Stomach (tissue), 9 donors: ENCODE measurements around the gene PLAGL2. TPM values are rescaled to one million over a fixed set of nuclear protein-coding genes. Genes with fewer than 3 reads are reported as not detected.
A peak's percentile ranks its signal among the peaks of the same experiment; 100 is the strongest.

Experiments
- DNase-seq, 2 donors: peaks; one replicate each; pipeline versions ENCODE4 v3.0.0 to v3.0.0-alpha.2; 2013 to 2019
- H3K27ac ChIP-seq, 5 donors: fragments of 200-600 bp in 4 of 5; sonication (generic) in 4 of 5; one replicate each; pipeline ENCODE4 v1.5.1; 2013 to 2019; ENCODE audit warnings: mild to moderate bottlenecking in 1 of 5, moderate library complexity in 1 of 5
- H3K27me3 ChIP-seq, 3 donors: fragments of 200-600 bp; sonication (generic); one replicate each; pipeline ENCODE4 v1.5.1; 2017 to 2019; ENCODE audit warnings: mixed run types in 1 of 3
- H3K36me3 ChIP-seq, 4 donors: fragments of 200-600 bp; sonication (generic); 1 replicate in 3 of 4; 2 replicates in 1 of 4; pipeline ENCODE4 v1.5.1; 2016 to 2019
- H3K4me1 ChIP-seq, 4 donors: fragments of 200-600 bp; sonication (generic); one replicate each; pipeline ENCODE4 v1.5.1; 2016 to 2019
- H3K4me3 ChIP-seq, 4 donors: fragments of 200-600 bp; sonication (generic) in 3 of 4; one replicate each; pipeline ENCODE4 v1.5.1; 2016 to 2019; ENCODE audit warnings: mild to moderate bottlenecking in 1 of 4
- H3K9me3 ChIP-seq, 4 donors: fragments of 200-600 bp; sonication (generic); one replicate each; pipeline ENCODE4 v1.5.1; 2016 to 2019
- CTCF ChIP-seq, 7 experiments: fragments of 450-650 bp in 4 of 7; fragments of 200-600 bp in 3 of 7; sonication (generic) in 3 of 7; IDR thresholded peaks; one replicate each; pipeline ENCODE4 v1.5.1; 2016 to 2019; ENCODE audit warnings: antibody characterized with exemption in 7 of 7, control low read depth in 2 of 7, mild to moderate bottlenecking in 1 of 7
- EP300 ChIP-seq: sonication (generic); formaldehyde crosslinking; IDR thresholded peaks from one replicate; pipeline ENCODE4 v1.6.1; 2017; ENCODE audit warnings: antibody characterized with exemption
- POLR2A ChIP-seq, 4 donors: fragments of 450-650 bp; IDR thresholded peaks; one replicate each; pipeline ENCODE4 v1.6.1; 2016; ENCODE audit warnings: antibody characterized with exemption in 4 of 4, control low read depth in 2 of 4, mild to moderate bottlenecking in 1 of 4, moderate library complexity in 1 of 4
- POLR2AphosphoS5 ChIP-seq, 3 donors: sonication (generic); formaldehyde crosslinking; IDR thresholded peaks; one replicate each; pipeline ENCODE4 v1.6.1; 2016; ENCODE audit warnings: antibody characterized with exemption in 3 of 3
- WGBS, 5 donors: extraction: QIAGEN DNeasy Blood & Tissue Kit in 3 of 5; methylation state at CpG; one replicate each; pipeline versions ENCODE4 v1.1.5 to v1.1.7; 2013 to 2018; 5-methylcytosine and 5-hydroxymethylcytosine counted together
- intact Hi-C: fragments of 100-400 bp; cut with DNase I; formaldehyde crosslinking; loops from one replicate; pipeline ENCODE4 v1.15.1; 2023; ENCODE audit warnings: low total_unique reads
- polyA plus RNA-seq, 3 donors: library from polyadenylated mRNA; stranded (reverse); fragments of 200-250 nt; gene quantifications; one replicate each; pipeline ENCODE4 v1.2.3, GENCODE V29; 2013
- total RNA-seq, 5 donors: library from RNA; depleted of rRNA; stranded (reverse); fragments of >200 nt; gene quantifications; one replicate each; pipeline versions ENCODE4 v1.1.0 to v1.2.3, GENCODE V29; 2014 to 2016
- donor health status: healthy with polysubstance abuse.
- donor health status: Bipolar disorder and iron deficiency.
- donor health status: healthy.

PLAGL2 gene
- total and polyA plus RNA-seq, 8 donors, result 1.8 to 20.0 (median 4.4) TPM

GRCh38 chr20:32204205-32205109 lies 3.1 kb downstream of the PLAGL2 start:
- Histone ChIP-seq H3K27ac (peak overlapping the region; percentile 91 to 97 (median 92)), H3K27me3 (no peaks in the 10 kb centered on the region), H3K4me1 (peaks cover 60 to 81% (median 79%) of the 10 kb centered on the region in 4 donors), H3K4me3 (peak overlapping the region in 3 of 4 donors; percentile 77 to 99 (median 85)), H3K9me3 (no peaks in the 10 kb centered on the region), H3K36me3 (peaks cover 19 to 27% (median 26%) of the 10 kb centered on the region in 4 donors)
- 21 to 30% (median 24%) methylated on average over 4 of the region's 4 CpGs for WGBS, 5 donors
- intact Hi-C loops, result no loop called here
- TF ChIP-seq CTCF (IDR thresholded peaks at IDR 0.05), result no peak
- peak in 1 of 3 donors; percentile 40 for TF ChIP-seq POLR2AphosphoS5 (IDR thresholded peaks at IDR 0.05)
- DNase-seq, result peak; percentile 63 to 79

- TF ChIP-seq POLR2AphosphoS5 (IDR thresholded peaks at IDR 0.05) (peak in 1 of 3 donors; percentile 52), CTCF (IDR thresholded peaks at IDR 0.05) (no peak), EP300 (no peak), POLR2A (IDR thresholded peaks at IDR 0.05) (no peak)
- peaks cover 28 to 36% (median 35%) of the 10 kb centered on the region in 4 donors for H3K36me3 ChIP-seq
- 31 to 51% (median 37%) methylated on average over 11 of the region's 11 CpGs for WGBS, 5 donors
- no peaks in the 10 kb centered on the region for H3K27me3 ChIP-seq
- intact Hi-C loops, result no loop called here
- H3K4me1 ChIP-seq, result peaks cover 60 to 81% (median 79%) of the 10 kb centered on the region in 4 donors
- H3K9me3 ChIP-seq, result no peaks in the 10 kb centered on the region
- H3K27ac ChIP-seq, result peak overlapping the region; percentile 91 to 97 (median 92)
- H3K4me3 ChIP-seq, result peak overlapping the region in 1 of 4 donors; percentile 11
- DNase-seq, result peak in 1 of 2 donors; percentile 80
Measured at GRCh38 chr20:32203356-32204204, 4.0 kb downstream of the PLAGL2 start.

- intact Hi-C loops, result no loop called here
- no peaks in the 10 kb centered on the region for H3K27me3 ChIP-seq
- peaks cover 64 to 88% (median 74%) of the 10 kb centered on the region in 4 donors for H3K4me1 ChIP-seq
- H3K4me3 ChIP-seq, result no peak overlapping the region
- 65 to 80% (median 70%) methylated on average over 8 of the region's 8 CpGs for WGBS, 5 donors
- TF ChIP-seq POLR2AphosphoS5 (IDR thresholded peaks at IDR 0.05), result no peak
- no peak for TF ChIP-seq POLR2A (IDR thresholded peaks at IDR 0.05)
- TF ChIP-seq CTCF (IDR thresholded peaks at IDR 0.05), result no peak
- TF ChIP-seq EP300, result no peak
- H3K36me3 ChIP-seq, result peaks cover 39 to 52% (median 51%) of the 10 kb centered on the region in 4 donors
- DNase-seq, result no peak
- peak overlapping the region in 4 of 5 donors; percentile 28 to 97 (median 92) for H3K27ac ChIP-seq
- no peaks in the 10 kb centered on the region for H3K9me3 ChIP-seq
Measured at GRCh38 chr20:32201977-32202363, 5.6 kb downstream of the PLAGL2 start.
